Measurements from ENCODE around the gene DIAPH2. TPM values are rescaled to one million over a fixed set of nuclear protein-coding genes. Genes with fewer than 3 reads are reported as not detected.

The DIAPH2 gene
- total RNA-seq, 1 experiment from 2014 or later, result 10.9 TPM

DNA sequence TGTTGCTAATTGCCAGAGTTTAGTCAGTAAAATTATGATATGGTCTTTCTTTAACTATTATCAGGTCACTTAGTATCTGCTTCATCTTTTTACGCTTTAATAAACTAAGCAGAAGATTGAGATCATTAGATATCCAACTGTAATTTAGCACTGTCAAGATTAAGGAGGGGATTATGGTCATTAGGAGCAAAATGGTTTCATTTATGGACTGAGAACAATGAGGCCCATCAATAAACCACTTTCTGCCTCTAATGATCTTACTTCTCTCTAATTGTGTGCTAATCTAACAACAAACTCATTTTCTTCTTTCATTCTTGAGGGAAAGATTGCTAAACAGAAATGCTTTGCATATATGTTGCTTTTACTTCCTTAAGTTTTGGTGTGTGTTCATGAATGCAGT lies 539.5 kb downstream of the DIAPH2 start:
- ChIA-PET CTCF (no interaction called here), POLR2A (no interaction called here), RAD21 (ENCODE audit: low non-redundant PET in 1 of 2, low total read pairs in 2 of 2, uncharacterized antibody in 2 of 2, unreplicated experiment in 2 of 2) (no interaction called here)
- no peak for TF ChIP-seq CEBPB (IDR thresholded peaks at IDR 0.05; ENCODE audit: low read depth)
- no peak for TF ChIP-seq ELF1 (IDR thresholded peaks at IDR 0.05; ENCODE audit: borderline replicate concordance, low read depth)
- no peak for TF ChIP-seq ZNF274 (IDR thresholded peaks at IDR 0.05; ENCODE audit: low read depth, low read length)
- TF ChIP-seq, protein P1, sequence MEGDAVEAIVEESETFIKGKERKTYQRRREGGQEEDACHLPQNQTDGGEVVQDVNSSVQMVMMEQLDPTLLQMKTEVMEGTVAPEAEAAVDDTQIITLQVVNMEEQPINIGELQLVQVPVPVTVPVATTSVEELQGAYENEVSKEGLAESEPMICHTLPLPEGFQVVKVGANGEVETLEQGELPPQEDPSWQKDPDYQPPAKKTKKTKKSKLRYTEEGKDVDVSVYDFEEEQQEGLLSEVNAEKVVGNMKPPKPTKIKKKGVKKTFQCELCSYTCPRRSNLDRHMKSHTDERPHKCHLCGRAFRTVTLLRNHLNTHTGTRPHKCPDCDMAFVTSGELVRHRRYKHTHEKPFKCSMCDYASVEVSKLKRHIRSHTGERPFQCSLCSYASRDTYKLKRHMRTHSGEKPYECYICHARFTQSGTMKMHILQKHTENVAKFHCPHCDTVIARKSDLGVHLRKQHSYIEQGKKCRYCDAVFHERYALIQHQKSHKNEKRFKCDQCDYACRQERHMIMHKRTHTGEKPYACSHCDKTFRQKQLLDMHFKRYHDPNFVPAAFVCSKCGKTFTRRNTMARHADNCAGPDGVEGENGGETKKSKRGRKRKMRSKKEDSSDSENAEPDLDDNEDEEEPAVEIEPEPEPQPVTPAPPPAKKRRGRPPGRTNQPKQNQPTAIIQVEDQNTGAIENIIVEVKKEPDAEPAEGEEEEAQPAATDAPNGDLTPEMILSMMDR (IDR thresholded peaks at IDR 0.05 in 2 of 3, conservative IDR thresholded peaks at IDR 0.05 in 1 of 3; ENCODE audit: borderline replicate concordance in 1 of 3, insufficient read depth in 1 of 3, low read depth in 2 of 3, low read length in 2 of 3), result no peak
- TF ChIP-seq RAD21 (IDR thresholded peaks at IDR 0.05; ENCODE audit: low read depth), result no peak
- no peak for TF ChIP-seq POLR2AphosphoS5 (IDR thresholded peaks at IDR 0.05; ENCODE audit: low read depth, low read length)
- no peak for TF ChIP-seq POLR2A (IDR thresholded peaks at IDR 0.05; ENCODE audit: borderline replicate concordance, extremely low read depth, insufficient read depth, insufficient read length)
- TF ChIP-seq SRF (IDR thresholded peaks at IDR 0.05; ENCODE audit: low read depth), result no peak
- TF ChIP-seq, protein P2, sequence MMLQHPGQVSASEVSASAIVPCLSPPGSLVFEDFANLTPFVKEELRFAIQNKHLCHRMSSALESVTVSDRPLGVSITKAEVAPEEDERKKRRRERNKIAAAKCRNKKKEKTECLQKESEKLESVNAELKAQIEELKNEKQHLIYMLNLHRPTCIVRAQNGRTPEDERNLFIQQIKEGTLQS (IDR thresholded peaks at IDR 0.05), result no peak
- Histone ChIP-seq H4K20me1 (ENCODE audit: insufficient read depth) (no peaks in the 10 kb centered on the region), H3K27ac (ENCODE audit: low read depth, low read length) (no peak overlapping the region), H3K36me3 (ENCODE audit: control insufficient read depth in 1 of 2, insufficient read depth in 2 of 2, low read length in 2 of 2) (no peaks in the 10 kb centered on the region), H3K9me3 (ENCODE audit: control insufficient read depth in 1 of 2, insufficient read depth in 1 of 2, low read depth in 1 of 2, low read length in 2 of 2) (no peaks in the 10 kb centered on the region), H3K9ac (ENCODE audit: low read length) (no peak overlapping the region), H3K27me3 (ENCODE audit: insufficient read depth, low read length) (no peaks in the 10 kb centered on the region), H3K9me2 (ENCODE audit: insufficient read depth) (no peaks in the 10 kb centered on the region), H3K4me3 (replicated peaks in 1 of 2; ENCODE audit: low read depth in 1 of 2, low read length in 2 of 2) (no peak overlapping the region), H3K4me2 (ENCODE audit: low read length) (no peak overlapping the region), H3K79me2 (ENCODE audit: insufficient read depth, low read length) (no peaks in the 10 kb centered on the region), H2AFZ (ENCODE audit: low read depth, low read length, poor library complexity, severe bottlenecking) (no peak overlapping the region), H3K4me1 (ENCODE audit: control insufficient read depth in 1 of 2, insufficient read depth in 2 of 2, low read length in 2 of 2) (no peaks in the 10 kb centered on the region)
- BruUV-seq (replicated peaks), result no TSS peak
- intact Hi-C loops (cut with micrococcal nuclease), result no loop called here
- ATAC-seq (no peak), DNase-seq (ENCODE audit: low read depth, low spot score) (no peak)

DNA sequence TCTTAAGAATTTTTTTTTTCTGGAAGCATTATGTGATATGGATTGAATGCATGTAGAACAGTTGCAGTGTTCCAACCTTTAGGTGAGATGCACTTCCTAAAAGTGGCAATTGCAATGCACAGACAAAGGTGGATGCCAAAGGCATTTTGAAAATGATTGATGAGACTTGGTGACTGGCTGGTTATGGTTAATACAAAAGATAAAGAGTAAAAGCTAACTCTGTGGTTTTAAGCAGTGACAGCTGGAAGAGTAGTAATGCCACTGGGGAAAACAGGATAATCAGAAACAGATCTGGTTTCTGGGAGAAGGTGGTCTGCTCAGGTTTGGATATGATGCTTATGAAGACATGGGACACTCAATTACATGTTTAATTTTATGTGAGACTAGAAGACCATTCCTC lies 544.7 kb downstream of the DIAPH2 start:
- H3K4me2 ChIP-seq (ENCODE audit: low read length), result no peak overlapping the region
- RAD21 ChIA-PET (ENCODE audit: low non-redundant PET in 1 of 2, low total read pairs in 2 of 2, uncharacterized antibody in 2 of 2, unreplicated experiment in 2 of 2), result no interaction called here
- CTCF ChIA-PET, result no interaction called here
- H3K9ac ChIP-seq (ENCODE audit: low read length), result no peak overlapping the region
- H3K27me3 ChIP-seq (ENCODE audit: insufficient read depth, low read length), result no peaks in the 10 kb centered on the region
- no peak overlapping the region for H2AFZ ChIP-seq (ENCODE audit: low read depth, low read length, poor library complexity, severe bottlenecking)
- H3K79me2 ChIP-seq (ENCODE audit: insufficient read depth, low read length), result no peaks in the 10 kb centered on the region
- no peaks in the 10 kb centered on the region for H3K4me1 ChIP-seq (ENCODE audit: control insufficient read depth in 1 of 2, insufficient read depth in 2 of 2, low read length in 2 of 2)
- no peak overlapping the region for H3K27ac ChIP-seq (ENCODE audit: low read depth, low read length)
- no peaks in the 10 kb centered on the region for H3K9me3 ChIP-seq (ENCODE audit: control insufficient read depth in 1 of 2, insufficient read depth in 1 of 2, low read depth in 1 of 2, low read length in 2 of 2)
- H4K20me1 ChIP-seq (ENCODE audit: insufficient read depth), result no peaks in the 10 kb centered on the region
- no peak overlapping the region for H3K4me3 ChIP-seq (replicated peaks in 1 of 2; ENCODE audit: low read depth in 1 of 2, low read length in 2 of 2)
- no peak for ATAC-seq
- no peaks in the 10 kb centered on the region for H3K9me2 ChIP-seq (ENCODE audit: insufficient read depth)
- TF ChIP-seq RAD21 (IDR thresholded peaks at IDR 0.05; ENCODE audit: low read depth) (no peak), CEBPB (IDR thresholded peaks at IDR 0.05; ENCODE audit: low read depth) (no peak), SIN3A (IDR thresholded peaks at IDR 0.05; ENCODE audit: low read depth) (no peak), ZFX (IDR thresholded peaks at IDR 0.05) (no peak), TCF7L2 (IDR thresholded peaks at IDR 0.05; ENCODE audit: borderline replicate concordance, extremely low read depth, insufficient read depth, insufficient read length) (no peak), FOSL1 (IDR thresholded peaks at IDR 0.05; ENCODE audit: low read depth) (no peak), SP1 (IDR thresholded peaks at IDR 0.05; ENCODE audit: low read depth) (no peak), YY1 (IDR thresholded peaks at IDR 0.05; ENCODE audit: extremely low read depth, insufficient replicate concordance, low read depth, low read length) (no peak), ZNF274 (IDR thresholded peaks at IDR 0.05; ENCODE audit: low read depth, low read length) (no peak)
- TF ChIP-seq, protein P3, sequence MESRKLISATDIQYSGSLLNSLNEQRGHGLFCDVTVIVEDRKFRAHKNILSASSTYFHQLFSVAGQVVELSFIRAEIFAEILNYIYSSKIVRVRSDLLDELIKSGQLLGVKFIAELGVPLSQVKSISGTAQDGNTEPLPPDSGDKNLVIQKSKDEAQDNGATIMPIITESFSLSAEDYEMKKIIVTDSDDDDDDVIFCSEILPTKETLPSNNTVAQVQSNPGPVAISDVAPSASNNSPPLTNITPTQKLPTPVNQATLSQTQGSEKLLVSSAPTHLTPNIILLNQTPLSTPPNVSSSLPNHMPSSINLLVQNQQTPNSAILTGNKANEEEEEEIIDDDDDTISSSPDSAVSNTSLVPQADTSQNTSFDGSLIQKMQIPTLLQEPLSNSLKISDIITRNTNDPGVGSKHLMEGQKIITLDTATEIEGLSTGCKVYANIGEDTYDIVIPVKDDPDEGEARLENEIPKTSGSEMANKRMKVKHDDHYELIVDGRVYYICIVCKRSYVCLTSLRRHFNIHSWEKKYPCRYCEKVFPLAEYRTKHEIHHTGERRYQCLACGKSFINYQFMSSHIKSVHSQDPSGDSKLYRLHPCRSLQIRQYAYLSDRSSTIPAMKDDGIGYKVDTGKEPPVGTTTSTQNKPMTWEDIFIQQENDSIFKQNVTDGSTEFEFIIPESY (IDR thresholded peaks at IDR 0.05; ENCODE audit: extremely low read depth, insufficient replicate concordance, low read length), result no peak
- TF ChIP-seq, protein P4, sequence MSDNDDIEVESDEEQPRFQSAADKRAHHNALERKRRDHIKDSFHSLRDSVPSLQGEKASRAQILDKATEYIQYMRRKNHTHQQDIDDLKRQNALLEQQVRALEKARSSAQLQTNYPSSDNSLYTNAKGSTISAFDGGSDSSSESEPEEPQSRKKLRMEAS (IDR thresholded peaks at IDR 0.05), result no peak
- POLR2A ChIA-PET, result no interaction called here
- BruUV-seq (replicated peaks), result no TSS peak
- intact Hi-C loops (cut with micrococcal nuclease), result no loop called here
- no peak for DNase-seq (ENCODE audit: low read depth, low spot score)
- no peaks in the 10 kb centered on the region for H3K36me3 ChIP-seq (ENCODE audit: control insufficient read depth in 1 of 2, insufficient read depth in 2 of 2, low read length in 2 of 2)

Measured in HCT116 (cell line).